SIG-M5 (cell line): Measurements from ENCODE around the gene MGMT.

Experiments used
- DNase-seq: peaks from one replicate; lab custom pipeline; 2025; lab: John Stamatoyannopoulos, UW

Gene MGMT

GRCh38 chr10:129624526-129624925 is 157.5 kb downstream of the MGMT start:
- no peak for DNase-seq

GRCh38 chr10:129626309-129626708 is 159.3 kb downstream of the MGMT start:
- no peak for DNase-seq

GRCh38 chr10:129626796-129627435 is 159.9 kb downstream of the MGMT start:
- no peak for DNase-seq

- DNase-seq = no peak
Measured at GRCh38 chr10:129627442-129627841, 160.4 kb downstream of the MGMT start.

GRCh38 chr10:129628823-129629222 is 161.8 kb downstream of the MGMT start:
- DNase-seq = no peak

GRCh38 chr10:129629911-129630310 is 162.9 kb downstream of the MGMT start:
- DNase-seq = no peak

- no peak for DNase-seq
Measured at GRCh38 chr10:129631006-129631405, 164.0 kb downstream of the MGMT start.

- no peak for DNase-seq
Measured at GRCh38 chr10:129631870-129632623, 165.0 kb downstream of the MGMT start.

- no peak for DNase-seq
Measured at GRCh38 chr10:129637010-129637409, 170.0 kb downstream of the MGMT start.

- DNase-seq = no peak
Measured at GRCh38 chr10:129637846-129638245, 170.8 kb downstream of the MGMT start.

- no peak for DNase-seq
Measured at GRCh38 chr10:129641351-129641750, 174.3 kb downstream of the MGMT start.

GRCh38 chr10:129641982-129642381 is 174.9 kb downstream of the MGMT start:
- DNase-seq = no peak

- DNase-seq = no peak
Measured at GRCh38 chr10:129642427-129642826, 175.4 kb downstream of the MGMT start.

- no peak for DNase-seq
Measured at GRCh38 chr10:129643266-129643665, 176.2 kb downstream of the MGMT start.

- no peak for DNase-seq
Measured at GRCh38 chr10:129645487-129645886, 178.4 kb downstream of the MGMT start.

- no peak for DNase-seq
Measured at GRCh38 chr10:129646973-129647372, 179.9 kb downstream of the MGMT start.

- no peak for DNase-seq
Measured at GRCh38 chr10:129647590-129647989, 180.5 kb downstream of the MGMT start.

GRCh38 chr10:129648856-129649255 is 181.8 kb downstream of the MGMT start:
- DNase-seq = no peak

- no peak for DNase-seq
Measured at GRCh38 chr10:129652021-129652420, 185.0 kb downstream of the MGMT start.

- no peak for DNase-seq
Measured at GRCh38 chr10:129652521-129653201, 185.6 kb downstream of the MGMT start.

- DNase-seq = no peak
Measured at GRCh38 chr10:129653428-129653827, 186.4 kb downstream of the MGMT start.

GRCh38 chr10:129653861-129654260 is 186.8 kb downstream of the MGMT start:
- DNase-seq = no peak

- no peak for DNase-seq
Measured at GRCh38 chr10:129654461-129654860, 187.4 kb downstream of the MGMT start.
